HG03097 (cell line): ENCODE measurements around the gene UGT1A1.

ENCODE experiments used
- ATAC-seq: cut with Tn5 transposase; IDR thresholded peaks from one replicate; pipeline ENCODE4 v1.9.1; 2021; ENCODE audit not compliant: unreplicated experiment, low FRiP score

UGT1A1 gene

DNA sequence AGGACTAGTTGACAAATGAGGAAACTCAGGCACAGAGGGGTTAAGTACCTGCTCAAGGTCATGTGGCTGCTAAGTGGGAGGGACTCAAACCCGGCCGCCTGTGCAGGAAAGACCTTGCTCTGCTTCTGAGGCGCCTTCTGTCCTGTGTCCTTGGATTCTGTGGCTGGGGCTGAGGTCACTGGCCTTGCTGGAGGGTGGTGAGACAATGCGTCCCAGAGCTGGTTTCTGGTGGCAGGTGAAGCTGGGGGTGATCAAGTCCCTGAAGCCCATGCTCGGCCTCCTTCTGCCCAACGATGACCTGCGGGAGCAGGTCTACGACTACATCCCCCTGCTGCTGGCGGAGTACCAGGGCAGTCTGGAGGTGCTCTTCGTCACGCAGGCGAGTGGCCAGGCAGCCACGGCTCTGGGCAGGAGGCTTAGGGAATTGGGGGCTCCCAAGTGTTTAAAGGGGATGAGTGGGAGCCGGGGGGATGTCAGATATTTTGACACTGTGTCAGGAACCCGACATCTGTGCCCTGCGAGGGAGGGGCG is 34.1 kb downstream of the UGT1A1 start:
- no peak for ATAC-seq

DNA sequence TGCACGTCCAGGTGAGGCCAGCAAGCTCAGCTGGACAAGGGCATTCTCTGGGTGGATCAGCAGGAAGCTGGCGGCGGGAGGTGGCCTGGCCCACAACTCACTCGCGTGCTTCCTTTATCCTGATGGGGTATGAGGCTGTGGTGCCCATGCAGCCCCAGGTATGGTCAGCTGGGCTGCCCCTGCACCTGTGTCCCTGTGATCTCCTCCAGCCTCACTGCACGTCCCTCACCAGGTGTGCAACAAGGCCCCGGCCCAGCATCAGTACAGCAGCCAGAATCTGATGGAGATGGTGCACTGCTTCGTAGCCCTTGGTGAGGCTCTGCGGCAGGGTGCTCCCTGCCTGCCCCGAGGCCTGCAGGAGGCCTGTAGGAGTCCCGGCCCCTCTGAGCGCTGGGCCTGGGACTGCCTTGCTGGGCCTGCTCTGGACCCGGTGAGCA is 35.7 kb downstream of the UGT1A1 start:
- no peak for ATAC-seq

DNA sequence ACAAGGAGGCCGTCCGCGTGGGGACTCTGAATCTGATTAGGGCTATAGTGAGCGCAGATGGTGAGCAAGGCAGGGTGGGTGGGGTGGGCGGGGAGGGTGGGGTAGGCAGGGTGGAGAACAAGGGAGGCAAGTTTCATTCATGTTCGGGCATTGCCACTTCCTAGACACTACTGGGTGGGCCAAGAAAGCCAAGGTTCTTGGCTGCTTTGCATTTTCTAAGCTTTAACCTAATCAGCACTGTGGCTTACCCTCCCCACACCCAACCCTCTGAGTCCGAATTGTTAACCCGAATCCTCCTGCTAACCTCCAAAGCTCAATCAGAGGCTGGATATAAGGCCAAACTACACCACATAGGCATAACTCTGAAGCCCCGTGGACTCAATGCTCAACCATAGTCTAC is 36.2 kb downstream of the UGT1A1 start:
- ATAC-seq: no peak

DNA sequence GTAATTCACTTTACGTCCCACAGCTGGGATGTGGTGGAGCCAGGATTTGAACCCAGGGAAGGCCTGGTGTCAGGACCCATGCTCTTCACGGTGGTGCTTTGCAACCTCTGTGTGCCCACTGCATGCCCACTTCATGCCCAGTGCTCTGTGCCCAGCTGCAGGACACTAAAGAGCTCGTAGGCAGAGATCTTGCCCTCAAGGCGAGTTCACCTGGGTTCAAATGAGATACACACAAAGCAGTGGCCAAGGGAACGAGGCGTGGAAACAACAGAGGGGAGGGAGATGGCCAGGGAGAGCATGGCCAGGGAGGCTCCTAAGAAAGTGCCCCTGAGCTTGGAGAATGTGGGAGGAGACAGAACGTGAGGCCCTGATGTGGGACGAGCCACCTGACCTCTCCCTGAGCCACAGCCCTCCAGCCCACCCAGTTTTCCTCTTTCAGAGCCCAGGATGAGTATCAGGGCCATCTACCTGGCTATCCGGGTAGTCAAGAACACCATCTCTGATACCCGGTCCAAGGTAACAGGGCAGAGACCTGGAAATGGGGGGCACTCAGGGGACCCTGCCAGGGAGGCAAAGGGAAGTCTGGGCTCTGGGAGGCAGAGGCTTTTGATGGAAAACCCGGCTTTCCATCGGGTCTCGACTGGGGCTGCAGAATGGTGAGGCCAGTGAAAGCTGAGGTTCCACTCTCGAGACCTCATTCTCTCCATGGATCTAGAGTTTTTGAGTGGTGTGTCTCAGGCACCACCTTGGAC is 38.4 kb downstream of the UGT1A1 start:
- ATAC-seq: no peak

DNA sequence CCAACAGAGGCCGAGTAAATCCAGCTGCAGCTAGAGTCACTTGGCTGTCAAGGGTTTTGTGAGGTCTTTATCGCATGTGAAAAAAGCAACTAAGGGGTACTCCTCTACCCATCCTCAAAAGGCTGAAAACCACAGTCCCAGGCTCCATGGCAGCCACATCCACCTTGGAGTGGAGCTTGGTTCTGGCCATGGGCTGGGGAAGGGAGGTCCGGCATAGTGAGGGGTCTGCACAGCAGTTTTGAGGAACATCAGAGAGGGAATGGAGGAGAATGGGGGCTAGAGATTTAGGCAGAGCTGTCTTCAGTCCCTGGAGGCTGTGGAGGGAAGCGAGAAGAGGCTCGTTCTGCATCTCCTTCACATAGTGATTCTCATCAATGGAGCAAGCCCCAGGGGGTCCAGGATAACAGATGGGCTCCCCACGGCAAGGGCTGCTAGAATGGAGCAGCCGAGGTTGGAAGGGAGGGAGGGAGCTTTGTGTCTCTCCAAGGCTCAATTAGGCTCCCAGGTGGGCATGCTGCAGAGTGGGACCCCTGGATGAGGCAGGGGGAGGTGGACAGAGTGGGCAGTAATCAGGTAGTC is 39.1 kb downstream of the UGT1A1 start:
- no peak for ATAC-seq

DNA sequence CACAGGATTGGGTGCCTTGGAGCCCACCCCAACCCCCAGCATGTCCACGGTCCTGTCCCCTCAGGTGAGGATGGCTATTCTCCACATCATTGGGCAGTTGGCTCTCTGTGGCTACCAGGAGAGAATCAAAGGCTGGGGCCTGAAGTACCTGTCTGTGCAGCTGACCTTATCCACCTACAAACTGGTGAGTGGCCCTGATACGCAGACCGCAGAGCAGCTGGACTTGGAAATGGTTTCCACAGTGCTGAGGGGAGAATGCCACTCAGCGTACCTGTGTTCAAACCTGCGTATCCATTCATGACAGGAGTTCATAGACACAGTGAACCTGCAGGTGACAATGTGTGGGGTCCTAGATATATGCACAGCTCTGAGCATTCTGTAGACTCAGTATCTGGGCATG is 39.6 kb downstream of the UGT1A1 start:
- no peak for ATAC-seq

DNA sequence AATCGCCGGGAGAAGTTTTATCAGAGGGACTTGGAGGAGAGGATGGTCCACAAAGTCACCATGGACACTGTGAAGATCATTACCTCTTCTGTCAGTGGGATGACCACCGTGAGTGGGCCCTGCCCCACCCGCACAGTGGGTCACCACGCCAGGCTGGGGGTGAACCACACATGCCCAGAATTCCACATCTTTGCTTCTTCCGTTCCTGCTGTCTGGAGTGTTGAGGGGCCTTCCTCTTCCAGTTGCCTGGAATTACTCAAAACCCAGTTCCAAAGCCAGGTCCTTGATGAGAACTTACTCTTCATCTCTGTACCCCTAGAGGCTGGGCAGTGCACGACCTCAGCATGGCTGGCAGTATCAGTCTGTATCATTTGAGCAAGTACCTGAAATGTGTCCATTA is 40.1 kb downstream of the UGT1A1 start:
- ATAC-seq: no peak

DNA sequence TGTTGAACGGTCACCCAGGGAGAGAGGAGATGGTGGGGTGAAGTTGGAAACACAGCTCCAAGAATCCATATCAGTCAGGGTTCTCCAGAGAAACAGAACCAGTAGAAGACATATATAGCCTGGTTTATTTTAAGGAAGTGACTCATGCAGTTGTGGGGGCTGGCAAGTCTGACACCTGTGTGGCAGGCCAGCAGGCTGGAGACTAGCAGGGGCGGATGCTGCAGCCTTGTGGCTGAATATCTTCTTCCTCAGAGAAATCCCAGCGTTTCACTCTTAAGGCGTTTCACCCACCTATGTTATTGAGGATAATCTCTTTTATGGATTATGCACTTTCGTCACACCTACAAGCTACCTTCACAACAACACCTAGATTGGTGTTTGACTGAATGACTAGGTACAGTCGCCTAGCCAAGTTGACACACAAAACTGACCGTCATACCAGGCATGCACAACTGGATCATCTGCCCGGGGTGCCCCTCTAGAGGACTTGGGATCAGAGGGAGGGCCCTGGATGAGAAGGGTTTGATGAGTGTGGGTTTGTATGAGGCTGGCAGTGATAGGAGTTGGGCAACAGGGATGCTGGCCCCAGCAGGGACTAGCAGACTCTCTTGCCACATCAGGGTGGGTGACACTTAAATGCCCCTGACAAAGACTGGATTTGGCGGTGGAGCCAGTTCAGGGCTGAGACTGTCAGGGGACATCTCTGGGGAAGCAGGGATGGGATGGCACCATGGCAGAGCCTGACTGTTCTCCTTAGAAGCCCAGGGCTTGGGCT is 41.5 kb downstream of the UGT1A1 start:
- no peak for ATAC-seq

DNA sequence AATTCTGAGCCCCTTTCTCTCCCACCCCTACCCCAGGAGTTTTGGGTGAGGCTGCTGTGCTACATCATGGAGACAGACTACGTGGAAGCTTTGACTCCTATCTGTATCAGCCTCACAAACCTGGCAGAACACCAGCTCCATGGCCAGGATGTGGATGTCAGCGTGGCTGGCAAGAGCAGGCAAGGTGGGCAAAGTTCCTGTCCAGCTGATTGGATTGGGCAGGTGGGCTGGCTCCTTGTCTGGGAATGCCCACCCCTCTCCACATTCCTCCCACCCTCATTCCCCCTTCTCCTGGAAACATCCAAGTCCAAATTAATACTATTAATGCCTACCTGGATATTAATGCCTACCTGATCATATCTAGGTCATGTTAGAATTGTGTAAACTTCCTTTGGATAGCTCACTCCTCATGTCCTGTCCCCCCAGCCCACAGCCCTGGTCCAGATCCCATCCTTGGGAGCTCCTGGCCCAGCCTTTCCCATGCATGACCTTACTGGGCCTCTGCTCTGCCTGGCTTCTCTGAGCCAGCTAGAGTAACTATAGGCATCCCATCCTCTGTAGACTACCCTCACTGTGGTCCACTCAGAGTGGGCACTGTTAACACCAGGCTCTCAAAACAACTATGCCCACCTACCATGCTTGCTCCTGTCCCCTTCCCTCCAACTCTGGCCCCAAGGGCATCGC is 42.2 kb downstream of the UGT1A1 start:
- no peak for ATAC-seq

DNA sequence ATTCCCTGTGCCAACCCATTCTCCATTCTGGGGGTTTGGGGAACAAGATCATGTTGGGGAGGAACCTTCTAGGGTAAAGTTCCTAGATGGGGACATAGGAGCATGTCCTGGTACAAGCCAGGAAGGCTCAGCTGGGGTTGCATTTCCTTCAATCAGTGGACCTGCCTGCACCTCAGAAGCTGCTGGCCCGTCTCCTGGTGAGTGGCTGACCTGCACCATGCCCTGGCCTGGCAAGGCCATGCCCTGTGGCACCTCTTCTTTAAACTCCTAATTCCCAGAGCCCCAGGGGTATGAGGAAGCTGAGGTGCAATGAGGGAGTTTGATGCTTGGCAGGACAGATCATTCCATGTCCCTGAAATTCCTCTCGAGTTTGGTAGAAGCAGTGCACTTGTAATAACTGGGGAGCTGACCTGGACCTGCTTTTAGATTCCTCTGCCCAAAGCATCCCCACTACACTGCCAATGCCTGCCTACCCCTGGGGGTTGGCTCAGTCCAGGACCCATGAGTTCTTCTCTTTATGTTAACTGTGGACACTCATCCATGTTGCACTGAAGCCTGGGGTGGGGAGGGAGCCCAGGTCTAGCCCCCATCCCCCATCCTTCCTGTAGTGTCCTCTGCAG is 43.3 kb downstream of the UGT1A1 start:
- ATAC-seq: no peak

DNA sequence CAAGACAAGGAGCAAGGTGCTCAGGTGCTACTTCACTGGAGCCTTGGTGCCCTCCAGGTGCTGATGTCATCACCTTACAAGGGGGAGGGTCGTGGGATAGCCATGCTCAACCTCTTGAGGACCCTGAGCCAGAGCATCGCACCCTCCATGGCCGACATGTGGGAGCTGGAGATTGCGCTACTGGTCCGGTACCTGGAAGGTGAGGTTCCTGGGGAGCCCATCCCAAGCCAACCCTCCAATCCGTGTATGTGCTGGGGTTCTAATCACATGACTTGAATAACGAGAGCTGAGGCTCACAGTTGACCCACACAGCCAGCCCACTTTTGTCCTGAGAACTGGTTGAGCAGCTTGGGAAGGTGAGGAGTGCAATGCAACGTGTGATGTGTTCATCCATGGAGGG is 43.9 kb downstream of the UGT1A1 start:
- ATAC-seq: no peak

DNA sequence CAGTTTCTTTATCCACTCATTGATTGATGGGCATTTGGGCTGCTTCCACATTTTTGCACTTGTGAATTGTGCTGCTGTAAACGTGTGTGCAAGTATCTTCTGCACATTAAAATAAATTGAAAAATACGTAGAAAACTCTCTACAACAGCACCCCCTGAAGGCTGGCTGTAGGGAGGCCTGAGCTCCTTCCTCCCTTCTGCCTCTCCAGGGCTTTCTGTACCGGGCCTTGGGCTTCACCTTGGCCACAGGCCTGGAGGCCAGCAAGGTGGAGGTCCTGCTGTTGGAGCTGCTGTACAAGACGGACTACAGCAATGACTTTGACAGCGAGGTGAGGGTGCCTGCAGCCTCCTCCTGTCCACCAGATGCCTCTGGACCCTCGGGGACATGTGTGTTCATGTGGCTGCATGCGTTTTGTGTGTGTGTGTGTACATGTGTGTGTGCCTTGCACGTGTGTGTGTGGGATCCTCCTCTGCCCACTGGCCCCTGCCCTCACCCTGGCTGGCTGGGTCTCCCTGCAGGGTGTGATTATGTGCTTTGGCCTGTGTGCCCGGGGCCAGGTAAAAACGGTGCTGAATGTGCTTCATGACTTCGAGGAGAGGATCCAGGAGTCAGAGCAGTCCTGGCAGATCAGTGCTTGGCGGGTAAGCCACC is 47.3 kb downstream of the UGT1A1 start:
- ATAC-seq: no peak

DNA sequence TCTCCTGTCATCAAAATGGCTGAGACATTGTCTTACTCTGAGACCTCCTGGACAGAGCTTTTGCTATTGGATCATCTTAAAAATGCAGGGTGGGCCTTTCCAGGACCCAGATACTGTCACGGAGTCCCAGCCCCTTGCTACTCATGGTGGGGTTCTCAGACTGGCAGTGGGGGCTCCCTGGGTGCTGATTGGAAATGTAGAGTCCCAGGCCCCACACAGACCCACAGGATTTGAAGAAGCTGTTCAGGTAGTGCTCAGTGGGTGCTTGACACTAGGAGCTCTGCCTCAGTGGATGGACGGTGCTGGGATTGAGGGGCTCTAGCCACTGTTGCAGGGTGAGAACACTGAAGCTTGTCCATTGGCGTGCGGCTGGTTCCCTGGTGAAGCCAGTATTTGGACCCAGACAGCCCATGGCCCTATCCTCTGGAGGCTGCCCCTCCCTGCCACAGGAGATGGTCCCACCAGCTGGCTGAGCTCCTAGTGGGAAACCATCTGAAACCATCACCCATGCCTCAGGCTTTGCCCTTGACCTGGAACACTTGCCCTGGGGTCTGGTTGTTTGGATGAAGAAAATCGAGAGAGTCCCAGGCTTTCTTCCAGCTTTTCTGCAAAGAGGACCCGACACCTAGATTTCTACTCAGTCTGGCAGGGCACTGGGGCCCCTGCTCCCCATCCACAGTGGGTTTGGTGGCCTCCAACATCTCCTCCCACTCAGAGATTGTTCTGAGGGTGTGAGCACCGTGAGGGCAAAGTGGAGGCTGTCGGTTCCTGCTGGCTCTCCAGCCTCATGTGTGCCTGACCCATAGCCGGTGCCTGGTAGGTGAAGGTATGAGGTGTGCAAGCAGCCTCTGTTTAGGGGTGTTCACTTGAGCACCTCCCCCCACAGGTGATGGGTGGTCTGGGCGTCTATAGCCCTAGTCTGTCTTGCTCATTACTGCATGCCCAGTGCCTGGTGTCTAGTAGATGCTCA is 48.2 kb downstream of the UGT1A1 start:
- ATAC-seq: no peak

DNA sequence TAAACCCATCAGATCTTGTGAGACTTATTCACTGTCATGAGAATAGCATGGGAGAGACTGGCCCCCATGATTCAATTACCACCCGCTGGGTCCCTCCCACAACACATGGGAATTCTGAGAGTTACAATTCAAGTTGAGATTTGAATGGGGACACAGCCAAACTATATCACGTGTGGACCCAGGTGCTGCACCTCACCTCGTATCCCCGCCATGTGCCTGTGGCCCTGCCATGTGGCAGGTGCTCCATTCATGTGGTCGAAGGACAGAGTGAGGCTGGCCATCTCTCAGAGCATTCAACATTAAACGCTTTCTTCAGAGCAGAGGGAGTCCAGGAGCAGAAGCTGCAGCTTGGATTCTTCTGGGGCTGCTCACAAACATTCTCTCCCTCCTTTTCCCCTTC is 50.3 kb downstream of the UGT1A1 start:
- ATAC-seq: no peak

DNA sequence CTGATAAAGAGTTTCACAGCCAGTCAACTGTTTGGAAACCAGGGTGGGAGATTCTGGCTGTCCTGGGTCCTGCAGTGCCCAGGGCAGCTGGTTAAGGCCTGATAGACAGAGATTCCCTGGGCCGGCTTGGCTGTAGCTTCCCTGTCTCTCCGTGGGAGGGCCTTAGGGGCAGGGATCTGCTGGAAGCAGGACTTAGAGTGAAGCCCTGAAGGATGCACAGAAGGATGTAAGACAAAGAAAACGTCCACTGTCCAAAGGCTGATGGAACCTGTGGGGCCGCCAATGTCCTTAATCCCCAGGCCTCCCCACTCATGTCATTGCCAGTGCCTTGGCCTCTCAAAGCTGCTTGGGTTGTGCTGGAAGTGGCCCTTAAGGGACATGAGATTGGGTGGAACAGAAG is 51.0 kb downstream of the UGT1A1 start:
- no peak for ATAC-seq

DNA sequence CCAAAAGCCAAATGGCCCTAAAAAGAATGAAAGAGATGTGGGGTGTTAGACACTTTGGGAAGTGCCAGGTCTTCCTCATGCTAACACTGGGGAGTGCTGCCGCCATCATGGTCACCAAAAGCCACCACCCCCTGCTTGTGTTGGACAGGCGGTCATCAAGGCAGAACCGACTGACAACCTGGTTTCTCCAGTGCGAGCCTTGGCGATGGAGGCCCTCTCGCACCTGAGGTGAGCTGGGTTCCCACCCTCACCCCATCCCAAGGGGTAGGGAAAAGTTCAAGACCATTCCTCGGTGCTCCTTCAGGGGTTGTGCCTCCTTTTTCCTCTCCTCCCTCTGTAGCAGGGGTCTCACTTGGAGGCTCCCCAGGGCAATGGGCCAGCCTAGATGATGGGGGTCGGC is 51.7 kb downstream of the UGT1A1 start:
- no peak for ATAC-seq

DNA sequence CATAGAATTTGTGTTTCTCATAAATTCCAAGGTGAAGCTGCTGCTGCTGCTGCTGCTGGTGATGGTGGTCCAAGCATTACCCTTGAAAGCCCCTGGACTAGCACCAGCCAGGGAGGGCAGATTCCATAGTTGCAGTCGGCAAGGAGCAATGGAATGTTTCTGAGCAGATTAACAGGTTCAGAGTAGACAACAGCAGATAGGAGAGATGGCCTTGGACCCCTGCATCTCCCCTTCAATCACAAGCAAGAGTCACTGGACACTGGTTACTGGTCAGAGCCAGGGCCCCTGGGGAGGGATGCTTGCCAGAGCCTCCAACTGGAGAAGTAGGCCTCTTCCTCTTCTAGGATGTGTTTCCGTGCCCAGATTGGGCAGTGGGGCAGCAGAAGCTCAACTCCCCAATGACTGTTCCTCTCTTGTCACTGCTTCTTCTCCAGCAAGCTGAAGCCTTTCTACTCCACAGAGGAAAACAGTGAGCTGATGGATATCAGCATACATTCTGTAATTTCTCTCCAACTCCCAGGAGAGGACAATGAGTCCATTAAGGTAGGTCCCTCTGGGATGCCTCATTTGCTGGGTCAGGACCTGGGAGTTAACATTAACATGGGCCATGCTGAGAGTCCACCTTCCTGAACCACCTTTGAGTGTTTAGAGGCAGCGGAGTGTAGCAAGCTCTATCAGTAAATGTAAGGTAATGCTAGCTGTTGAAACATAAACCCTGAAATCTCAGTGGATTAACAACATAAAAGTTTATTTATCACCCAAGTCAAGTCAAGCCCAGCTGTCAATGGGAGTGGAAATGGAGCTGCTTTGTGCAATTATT is 53.4 kb downstream of the UGT1A1 start:
- ATAC-seq: no peak
